Superior temporal gyrus (tissue), 1 donor: Measurements from ENCODE around the gene EML5.
"Not testable (repeated sequence)": the region's sequence is repeated elsewhere in the genome, so short reads cannot be mapped to it uniquely, and the experiment has no call there.

Experiments used
- DNase-seq: peaks from one replicate; pipeline ENCODE4 v3.0.0-alpha.2; 2016; ENCODE audit errors: extremely low spot score

EML5 gene

DNA sequence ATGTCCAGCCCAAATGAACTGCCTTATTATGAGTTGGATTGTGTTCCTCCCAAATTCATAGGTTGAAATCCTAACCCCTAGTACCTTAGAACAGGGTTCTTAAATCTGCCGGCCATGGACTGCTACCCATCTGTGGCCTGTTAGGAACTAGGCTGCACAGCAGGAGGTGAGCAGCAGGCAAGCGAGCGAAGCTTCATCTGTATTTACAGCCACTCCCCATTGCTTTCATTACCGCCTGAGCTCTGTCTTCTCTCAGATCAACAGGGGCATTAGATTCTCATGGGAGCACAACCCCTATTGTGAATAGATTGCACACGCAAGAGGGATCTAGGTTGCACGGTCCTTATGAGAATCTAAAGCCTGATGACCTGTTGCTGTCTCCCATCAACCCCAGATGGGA lies 9.8 kb upstream of the EML5 start:
- DNase-seq = no peak

DNA sequence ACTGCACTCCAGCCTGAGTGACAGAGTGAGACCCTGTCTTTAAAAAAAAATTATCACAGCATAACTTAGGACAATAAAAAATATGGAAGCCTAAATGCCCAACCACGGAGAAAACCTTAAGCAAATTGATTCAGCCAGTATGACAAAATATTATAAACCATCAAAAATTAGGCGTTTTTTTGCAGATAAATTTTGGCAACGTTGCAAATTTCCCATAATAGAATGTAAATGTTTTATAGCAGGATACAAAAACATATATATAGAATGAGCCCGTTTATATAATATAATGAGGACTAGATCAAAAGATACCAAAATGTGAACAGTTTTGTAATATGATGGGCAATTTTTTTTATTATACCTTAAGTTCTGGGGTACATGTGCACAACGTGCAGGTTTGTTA lies 6.8 kb upstream of the EML5 start:
- DNase-seq = no peak

DNA sequence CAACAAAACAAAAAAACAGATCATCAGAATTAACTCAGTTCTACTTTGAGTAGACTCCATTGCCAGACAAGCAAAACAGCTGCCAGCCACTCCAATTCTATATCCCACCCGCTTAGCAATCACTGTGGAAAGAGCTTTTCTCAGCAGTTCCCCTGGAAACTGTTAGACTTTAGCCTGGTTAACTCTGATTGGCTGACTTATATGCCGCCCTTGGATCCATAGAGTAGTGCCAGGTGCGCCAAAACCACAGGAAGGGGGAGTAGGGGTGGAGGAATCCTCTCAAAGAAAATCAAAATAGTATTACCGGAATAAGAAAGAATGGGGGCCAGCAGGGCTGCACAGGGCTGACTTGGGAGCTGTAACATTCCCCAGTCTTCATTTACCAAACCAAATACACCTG lies 5.4 kb upstream of the EML5 start:
- no peak for DNase-seq

DNA sequence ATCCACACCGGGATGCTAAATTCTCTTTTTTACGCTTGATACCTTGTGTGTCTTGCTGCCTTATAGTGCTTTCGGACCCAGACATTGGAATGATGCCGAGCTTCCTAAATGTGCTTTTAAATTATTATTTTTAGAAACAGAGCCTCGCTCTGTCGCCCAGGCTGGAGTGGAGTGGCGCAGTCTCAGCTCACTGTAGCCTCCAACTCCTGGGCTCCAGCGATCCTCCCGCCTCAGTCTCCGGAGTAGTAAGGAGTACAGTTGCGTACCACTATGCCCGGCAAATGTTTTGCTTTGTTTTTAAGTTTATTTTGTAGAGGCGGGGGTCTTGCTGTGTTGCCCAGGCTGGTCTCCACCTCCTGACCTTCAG lies 489 bp upstream of the EML5 start:
- peak; percentile 29 for DNase-seq

DNA sequence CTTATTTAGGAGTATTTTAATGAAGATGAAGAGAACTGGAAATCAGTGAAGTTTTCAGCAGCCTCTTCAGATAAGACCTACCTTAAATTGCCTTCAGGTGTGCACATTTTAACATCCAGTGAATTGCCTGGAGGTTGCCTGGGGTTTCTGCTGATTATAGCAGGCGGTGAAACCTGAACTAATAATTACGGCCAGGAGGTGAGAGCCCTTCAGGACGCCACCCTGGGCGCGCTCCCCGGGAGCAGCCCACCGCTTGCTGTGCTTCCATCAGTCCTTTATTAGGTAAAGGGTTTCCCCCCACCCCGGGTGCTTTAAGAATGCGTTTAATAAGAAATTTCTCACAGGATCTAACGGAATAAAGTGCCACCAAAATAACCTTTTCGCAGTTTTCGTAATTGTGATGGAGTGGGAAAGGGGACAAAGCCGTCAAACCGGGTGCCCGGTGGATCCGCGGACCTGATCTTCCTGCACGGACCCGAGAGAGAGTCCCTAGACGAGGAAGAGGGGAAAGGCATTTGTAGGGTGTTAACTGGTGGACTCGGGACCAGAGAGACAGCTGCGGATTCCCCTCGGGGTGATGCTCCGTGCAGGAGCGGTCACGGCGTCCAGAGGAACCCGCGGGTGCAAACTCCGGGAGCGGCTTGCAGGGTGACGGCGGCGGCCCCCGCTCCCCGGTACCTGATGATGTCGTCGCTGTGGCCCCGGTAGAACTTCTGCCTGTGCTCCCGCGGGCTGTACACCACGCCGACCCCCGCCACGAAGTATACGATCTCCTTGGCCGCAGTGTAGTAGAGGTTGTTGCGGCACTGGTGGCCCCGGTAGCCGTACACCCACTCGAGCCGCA lies 902 bp downstream of the EML5 start:
- DNase-seq = no peak

DNA sequence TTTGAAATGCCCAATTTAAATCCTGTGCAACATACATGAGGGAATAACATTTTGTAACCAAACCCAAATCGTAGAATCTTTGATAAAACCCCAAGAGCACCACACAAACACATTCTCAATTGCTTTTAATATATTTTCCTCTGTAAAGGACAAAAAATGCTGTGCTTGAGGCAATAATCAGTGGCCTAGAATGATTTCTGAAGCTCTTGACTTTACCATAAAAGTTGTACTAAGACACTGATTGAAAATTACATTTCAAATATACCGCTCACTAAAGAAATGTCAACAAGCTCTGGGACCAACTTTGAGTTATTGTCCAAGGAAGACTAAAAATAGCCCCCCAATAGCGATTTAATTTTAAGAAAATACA lies 1.5 kb downstream of the EML5 start:
- DNase-seq = peak; percentile 50

DNA sequence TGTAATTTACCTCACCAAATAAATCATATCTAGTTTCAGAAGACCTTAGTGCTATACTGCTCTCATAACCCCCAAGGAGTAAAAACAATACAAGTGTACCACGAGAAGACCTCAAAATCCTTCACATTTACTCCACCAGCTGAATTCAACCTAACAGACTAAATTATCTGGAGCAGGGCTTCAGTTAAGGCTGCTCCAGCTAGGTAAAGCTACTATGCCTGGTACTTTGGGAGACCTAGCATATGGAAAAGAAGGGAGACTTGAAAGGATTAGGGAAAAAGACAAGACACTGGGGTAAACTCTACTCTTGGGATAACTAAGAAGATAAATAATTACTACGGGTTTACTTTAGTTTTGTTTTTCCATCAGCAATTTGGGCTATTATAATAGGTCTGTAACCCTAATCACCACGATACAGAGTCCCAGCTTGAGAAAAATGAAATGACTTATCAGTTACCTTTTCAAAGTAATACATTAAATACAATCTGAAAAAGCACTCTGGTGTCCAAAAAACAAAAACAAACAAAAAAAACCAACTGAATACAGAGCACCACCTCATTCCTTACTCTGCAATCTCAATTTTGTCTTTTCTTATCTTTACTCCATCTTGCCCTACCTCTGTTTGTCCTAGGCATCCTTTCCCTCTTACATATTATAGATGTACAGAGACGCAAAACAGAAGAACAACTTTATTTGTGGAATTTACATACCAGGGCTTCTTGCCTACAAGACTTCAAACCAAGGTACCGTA lies 2.1 kb downstream of the EML5 start:
- DNase-seq = peak; percentile 35

DNA sequence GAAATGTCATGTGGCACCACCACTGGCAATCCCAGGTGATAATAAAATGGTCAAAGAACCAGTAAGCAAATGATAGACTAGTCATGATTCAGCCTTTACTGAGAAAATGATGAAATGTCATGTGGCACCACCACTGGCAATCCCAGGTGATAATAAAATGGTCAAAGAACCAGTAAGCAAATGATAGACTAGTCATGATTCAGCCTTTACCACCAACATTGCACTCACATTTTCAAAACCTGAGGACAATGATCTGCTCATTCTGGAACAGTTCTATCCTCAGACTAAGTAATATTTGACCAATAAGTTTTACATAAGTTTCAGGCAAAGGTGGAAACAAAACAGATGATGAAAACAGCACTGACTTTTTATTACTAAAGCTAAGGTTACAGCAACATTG lies 3.2 kb downstream of the EML5 start:
- not testable (repeated sequence) for DNase-seq

DNA sequence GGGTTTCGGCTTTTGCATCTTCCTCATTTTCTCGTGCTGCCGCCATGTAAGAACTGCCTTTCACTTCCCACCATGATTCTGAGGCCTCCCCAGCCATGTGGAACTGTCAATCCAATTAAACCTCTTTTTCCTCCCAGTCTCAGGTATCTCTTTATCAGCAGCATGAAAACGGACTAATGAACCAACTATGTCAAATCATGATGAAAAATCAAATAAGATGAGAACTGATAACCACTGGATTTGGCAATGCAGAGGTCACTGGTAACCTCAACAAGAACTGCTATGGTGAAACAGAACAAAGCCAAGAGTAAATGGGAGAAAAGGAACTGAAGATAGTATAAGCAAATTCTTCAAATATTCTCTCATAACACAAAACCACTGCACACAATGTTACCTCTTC lies 6.0 kb downstream of the EML5 start:
- no peak for DNase-seq

DNA sequence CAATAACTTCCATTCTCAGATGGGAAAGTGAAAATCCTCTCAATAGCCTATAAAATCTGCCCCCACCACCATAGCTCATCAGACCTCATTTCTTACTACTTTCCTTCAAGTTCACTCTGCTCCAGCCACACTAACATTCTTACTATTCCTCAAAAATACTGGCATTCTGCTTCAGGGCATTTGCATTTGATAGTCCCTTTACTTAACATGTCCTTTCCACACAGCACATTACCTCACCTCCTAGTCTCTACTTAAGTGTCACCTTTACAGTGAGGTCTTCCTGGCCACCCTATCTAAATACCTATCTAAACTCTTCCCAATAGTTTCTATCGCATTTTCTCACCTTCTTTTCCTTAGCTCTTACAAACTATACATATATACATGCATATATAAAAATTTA lies 6.8 kb downstream of the EML5 start:
- no peak for DNase-seq

DNA sequence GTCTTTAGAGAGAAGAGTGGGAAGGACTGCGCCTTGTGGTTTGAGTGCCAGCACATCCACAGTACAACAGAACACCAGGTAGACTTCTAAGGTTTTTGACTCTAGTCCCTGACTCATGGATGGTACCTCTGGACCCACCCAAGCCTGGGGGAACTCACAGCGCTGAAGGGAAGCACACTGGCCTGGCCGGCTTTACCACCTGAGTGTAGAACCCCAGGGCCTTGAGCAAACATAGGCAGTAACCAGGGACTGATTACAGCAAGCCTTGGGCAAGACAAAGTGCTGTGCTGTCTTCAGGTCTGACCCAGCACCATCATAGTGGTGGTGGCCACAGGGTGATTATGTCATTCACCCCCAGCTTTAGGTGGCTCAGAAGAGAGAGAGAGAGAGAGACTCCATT lies 17.2 kb downstream of the EML5 start:
- no peak for DNase-seq

DNA sequence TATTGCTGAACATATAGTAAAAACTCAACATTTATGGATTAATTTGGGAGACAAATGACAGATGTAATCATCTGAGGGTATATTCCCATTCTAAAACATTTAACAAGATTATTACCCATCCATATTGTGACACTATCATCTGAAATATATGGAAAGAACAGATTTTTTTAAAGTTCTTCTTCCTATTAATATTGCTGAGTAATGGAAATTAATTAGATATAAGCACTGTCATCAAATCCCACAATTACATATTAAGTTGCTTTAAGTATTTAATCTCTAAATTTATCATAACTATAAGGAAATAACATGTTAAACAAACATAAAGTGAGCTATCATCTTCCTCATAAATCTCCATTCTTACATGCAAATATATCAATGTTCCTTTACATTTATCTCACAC lies 22.0 kb downstream of the EML5 start:
- no peak for DNase-seq

DNA sequence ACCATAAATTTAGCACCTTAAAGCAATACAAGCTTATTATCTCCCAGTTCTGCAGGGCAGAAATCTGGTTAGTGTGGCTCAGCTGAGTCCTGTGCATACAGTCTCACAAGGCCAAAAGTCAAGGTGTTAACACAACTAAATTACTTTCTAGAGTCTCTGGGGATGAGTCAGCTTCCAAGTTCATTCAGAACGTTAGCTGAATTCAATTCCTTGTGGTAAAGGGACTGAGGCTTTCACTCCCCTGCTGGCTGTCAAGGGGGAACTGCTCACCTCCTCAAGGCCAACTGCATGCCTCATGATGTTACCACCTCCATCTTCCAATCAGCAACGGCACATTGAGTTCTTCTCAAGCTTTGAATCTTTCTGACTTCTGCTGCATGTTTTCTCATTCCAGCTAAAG lies 27.6 kb downstream of the EML5 start:
- DNase-seq = no peak

DNA sequence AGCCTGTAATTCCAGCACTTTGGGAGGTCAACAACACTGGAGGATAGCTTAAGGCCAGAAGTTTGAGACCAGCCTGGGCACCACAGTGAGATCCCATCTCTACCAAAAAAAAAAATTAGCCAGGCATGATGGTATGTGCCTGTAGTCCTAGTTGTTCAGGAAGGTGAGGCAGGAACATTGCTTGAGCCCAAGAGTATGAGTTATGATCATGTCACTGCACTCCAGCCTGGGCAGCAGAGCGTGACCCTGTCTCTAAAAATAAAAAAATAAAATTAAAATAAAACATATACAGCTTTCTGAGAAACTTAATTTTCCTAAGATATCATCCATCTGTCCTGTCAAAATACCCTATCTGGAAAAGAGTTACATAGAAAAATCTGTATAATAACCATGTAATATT lies 38.9 kb downstream of the EML5 start:
- DNase-seq = no peak

DNA sequence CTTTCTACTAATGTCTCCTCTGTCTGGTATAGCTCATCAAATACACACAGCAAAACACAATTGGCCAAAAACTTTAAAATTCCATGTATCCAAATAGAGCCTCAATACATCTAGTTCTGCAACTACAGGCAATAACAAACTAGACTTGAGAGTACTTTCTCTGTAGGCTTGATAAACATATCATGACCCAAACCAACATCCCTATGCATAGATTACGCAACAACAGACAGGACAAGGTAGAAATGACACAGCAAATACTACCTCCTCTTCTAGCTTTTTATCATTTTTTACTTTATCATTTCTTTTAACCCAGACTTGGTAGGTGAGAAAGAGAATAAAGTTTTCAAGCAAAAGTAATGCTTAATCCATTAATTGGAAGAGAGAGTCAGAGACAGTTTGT lies 41.8 kb downstream of the EML5 start:
- no peak for DNase-seq

DNA sequence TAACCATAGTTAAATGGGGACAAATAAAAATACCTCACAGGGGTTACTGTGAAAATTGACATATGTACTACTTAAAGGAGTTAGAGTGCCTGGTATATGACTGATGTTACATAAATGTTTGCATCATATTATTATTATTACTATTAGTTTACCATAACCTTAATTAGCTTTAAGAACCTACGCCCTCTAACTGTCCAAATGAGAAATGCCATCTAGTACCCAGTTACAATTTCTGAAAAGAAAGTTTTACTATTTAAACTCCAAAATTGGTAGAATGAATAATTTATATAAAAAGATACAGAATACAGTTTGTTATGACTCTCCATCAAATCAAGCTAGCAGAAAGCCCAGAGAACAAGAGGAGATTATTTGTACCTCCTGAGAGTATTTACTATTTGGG lies 42.3 kb downstream of the EML5 start:
- DNase-seq = no peak

DNA sequence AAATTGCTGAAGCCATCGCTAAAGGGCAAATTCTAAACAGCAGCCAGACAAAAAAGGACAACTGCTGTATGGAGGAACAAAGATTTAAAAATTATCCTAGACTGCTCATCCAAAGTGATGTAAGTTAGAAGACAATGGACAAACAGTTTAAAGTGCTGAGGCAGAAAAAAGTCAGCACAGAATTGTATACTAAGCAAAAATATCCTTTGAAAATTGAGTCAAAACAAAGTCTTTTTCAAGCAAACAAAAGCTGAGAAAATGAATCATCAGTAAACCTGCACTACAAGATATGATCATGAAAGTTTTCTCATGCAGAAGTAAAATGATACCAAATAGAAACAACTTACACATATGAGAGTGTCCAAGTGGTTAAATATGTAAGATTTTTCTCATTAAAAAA lies 43.6 kb downstream of the EML5 start:
- DNase-seq = no peak

DNA sequence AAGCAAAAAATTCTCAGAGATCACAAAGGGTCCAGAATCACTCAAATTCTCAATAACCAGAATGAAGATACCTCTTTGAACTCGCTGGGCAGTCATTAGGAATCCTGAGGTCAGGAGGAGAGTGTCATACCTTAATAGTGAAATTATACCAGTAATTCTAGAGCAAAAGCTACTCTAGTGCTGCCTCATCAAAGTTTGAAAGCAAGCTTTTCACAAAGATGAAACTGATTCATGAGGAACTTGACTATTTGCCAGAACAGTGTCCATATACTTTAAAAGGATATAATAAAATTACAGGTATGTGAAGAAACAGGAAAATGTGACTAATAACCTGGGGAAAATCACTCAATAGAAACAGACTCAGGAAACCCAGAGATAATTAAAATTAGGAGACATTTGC lies 44.5 kb downstream of the EML5 start:
- DNase-seq = no peak

DNA sequence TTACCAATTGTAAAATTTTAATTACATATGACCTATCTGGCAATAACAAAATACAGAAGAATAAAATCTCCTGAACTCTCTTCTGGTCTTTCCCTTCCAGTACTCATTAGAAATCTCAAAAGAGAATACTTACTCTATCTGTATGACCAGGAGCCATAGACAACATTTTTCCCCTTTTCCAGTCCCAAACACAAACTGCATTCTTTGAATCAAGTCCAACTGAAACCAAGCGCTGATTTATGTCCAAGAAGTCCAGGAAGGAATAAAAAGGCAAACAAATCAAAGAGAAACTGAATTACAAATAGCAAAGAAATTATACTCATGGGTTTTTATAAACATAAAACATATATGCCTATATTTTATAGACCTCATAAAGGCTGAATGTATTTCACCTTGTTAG lies 46.7 kb downstream of the EML5 start:
- no peak for DNase-seq

DNA sequence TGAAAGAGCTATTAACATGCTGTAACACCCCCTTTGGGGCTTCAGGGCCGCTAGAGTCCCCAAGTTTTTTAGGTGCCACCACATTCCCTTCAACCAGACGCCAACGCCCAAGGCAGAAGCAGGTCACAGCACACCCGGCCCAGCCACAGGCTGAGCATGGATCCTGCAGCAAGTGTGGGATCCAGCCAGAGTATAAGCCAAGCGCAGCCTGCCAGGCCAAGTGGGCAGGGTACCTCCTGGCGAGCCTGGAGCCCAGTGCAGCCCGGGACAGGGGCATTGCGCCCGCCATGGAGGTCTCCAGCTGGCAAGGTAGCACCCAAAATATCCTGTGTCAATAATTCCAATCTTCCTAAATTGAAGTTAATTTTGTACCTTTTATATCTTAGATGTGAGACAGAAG lies 55.5 kb downstream of the EML5 start:
- no peak for DNase-seq

DNA sequence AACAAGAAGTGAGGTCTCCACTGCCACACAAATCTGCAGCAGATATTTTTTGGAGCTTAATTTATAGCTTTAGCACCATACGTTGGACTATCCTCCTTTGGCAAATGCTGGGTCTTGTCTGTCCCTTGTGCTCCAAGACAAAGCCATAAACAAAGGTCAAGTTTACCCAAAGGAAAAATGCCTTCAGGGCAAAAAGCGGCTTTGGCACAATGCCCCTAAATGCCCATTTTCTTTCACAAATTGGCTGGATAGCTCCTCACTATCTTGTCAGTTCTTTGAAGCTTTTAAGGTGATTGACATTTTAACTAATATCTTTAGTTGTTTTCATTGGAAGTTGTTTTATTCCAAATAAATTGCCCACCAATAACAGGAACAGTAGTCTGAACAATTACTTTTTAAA lies 59.6 kb downstream of the EML5 start:
- no peak for DNase-seq

DNA sequence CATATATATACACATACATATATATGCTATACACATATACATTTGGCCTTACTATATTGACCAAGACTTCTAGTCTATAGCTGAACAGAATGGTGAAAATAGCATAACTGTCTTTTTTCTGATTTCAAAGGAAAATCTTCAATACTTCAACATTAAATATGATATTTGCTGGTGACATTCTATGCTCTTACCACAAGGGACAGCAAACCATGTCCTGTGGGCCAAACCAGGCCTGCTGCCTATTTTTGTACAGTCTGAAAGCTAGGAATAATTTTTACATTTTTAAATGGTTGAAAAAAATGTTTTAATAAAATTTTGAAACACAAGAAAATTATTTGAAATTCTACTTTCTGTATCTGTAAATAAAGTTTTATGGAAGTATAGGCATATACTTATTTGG lies 63.6 kb downstream of the EML5 start:
- DNase-seq = no peak

DNA sequence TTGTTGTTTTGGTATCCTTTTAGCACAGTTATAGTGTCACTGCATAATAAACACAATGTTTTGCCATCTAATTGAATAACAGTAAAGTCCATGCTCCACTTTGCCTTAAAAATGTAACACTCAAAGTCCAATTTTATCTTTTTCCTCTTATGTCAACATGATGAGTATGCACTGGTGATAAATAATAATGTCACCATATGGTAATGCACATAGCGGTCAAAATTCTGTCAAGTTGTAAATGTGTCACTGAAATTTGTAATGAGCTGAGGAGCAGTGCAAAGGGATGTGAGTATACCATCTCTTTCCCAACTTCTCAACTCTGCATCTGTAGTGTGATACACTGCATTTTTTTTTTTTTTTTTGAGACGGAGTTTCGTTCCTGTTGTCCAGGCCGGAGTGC lies 65.7 kb downstream of the EML5 start:
- no peak for DNase-seq

DNA sequence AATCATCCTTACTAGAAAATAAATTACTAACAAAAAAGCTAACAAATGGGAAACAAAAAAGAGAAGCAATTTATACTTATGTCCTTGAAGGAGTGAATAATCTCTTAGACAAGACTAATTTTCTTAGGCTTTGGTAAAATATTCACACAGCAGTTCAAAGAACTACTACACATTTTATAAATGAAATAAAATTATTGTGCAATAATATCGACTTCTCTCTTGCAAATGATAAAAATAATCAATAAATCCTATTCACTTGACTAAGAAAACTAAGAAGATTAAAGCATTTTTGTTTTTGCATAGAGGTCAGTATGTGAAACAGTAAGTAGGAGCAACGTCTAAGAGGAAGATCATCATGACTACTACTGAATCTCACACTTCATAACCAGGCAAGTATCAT lies 82.0 kb downstream of the EML5 start:
- DNase-seq = no peak
